NCI-H82 treated with DMSO at 0.1 percent for 48 hours (cell line): ENCODE measurements around the gene GREB1.

ENCODE experiments used
- DNase-seq: peaks from one replicate; lab custom pipeline; 2025; ENCODE audit not compliant: unreplicated experiment; lab: John Stamatoyannopoulos, UW

The GREB1 gene

DNA sequence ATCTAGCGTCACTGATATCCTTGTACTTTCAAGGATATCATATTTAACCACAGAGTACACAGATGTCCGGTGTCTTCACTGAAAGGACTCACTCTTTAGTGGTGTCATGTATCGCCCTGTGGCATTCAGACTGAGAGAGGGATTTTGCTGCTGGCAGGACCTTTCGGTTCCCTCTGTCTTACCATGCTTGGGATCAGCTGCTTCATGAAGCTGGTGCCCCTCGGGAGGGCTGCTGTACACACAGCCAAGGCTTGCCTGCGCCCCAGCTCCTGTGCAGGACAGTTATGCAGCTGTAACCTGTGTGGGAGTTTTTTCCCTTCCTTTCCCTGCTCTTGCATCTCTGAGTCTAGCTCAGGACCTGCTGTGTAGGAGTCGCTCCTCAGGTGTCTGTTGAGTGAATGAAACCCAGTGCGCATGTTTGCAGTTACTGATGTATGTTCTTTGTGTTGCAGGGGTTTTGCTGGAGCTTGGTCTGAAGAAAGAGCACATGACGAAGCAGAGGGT, 64.4 kb downstream of the GREB1 start:
- no peak for DNase-seq

DNA sequence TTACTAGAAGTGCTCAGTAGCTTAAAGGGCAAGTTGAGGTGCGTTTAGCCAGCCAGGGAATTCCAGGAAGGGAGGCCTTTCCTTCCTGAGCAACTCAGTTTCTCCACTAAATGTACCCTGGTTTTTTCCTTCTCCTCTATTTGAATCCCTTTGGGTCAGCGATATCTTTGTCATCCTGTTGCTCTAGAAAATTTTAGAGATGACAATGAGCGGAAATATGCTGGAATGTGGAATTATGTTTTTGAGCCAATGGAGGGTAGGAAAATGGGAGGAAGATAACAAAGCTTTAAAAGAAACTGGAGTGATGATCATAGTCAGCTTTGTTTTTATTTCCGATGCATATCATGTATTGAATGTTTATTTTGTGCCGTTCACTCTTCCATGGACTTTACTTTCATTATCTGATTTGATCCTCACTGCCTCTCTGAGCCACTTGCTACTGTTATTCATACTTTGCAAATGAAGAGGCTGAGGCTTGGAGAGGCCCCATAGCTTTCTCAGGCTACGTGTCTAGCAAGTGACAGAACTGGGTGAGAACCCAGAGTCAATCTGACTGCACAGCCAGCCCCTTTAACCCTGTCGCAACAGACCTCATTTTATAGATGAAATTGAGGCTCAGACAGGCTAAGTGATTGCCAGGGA, 68.8 kb downstream of the GREB1 start:
- DNase-seq, result no peak

DNA sequence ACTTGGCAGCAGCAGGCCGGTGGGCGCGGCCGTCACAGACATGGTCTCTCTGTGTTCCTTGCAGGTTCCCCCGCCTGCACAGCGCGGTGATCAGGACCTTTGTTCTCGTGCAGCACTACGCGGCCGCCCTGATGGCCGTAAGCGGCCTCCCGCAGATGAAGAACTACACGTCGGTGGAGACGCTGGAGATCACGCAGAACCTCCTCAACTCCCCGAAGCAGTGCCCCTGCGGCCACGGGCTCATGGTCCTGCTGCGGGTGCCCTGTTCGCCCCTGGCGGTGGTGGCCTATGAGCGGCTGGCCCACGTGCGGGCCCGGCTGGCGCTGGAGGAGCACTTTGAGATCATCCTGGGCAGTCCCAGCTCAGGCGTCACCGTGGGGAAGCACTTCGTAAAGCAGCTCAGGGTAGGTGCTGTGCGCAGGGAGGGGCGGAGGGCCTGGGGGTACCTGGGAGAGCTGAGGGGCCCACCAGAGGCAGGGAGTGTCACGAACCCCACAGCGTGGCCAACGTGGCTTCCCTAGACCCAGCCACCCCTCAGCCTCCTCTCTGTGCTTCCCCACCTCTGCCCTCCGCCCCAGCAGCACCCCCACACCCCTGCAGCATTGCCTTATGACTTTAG, 76.9 kb downstream of the GREB1 start:
- no peak for DNase-seq

DNA sequence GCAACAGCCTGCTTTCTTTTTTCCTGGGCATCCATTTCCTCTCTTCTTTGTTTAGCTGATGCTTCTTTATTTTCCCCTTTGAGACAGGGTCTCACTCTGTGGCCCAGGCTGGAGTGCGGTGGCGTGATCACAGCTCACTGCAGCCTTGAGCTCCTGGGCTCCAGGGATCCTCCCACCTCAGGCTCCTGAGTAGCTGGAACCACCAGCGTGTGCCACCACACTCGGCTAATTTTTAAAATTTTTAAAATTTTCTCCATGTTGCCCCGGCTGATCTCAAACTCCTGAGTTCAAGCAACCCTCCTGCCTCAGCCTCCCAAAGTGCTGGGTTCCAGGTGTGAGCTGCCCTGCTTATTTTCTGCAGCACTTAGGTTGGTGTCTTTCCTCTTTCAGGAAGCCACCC, 77.4 kb downstream of the GREB1 start:
- no peak for DNase-seq

DNA sequence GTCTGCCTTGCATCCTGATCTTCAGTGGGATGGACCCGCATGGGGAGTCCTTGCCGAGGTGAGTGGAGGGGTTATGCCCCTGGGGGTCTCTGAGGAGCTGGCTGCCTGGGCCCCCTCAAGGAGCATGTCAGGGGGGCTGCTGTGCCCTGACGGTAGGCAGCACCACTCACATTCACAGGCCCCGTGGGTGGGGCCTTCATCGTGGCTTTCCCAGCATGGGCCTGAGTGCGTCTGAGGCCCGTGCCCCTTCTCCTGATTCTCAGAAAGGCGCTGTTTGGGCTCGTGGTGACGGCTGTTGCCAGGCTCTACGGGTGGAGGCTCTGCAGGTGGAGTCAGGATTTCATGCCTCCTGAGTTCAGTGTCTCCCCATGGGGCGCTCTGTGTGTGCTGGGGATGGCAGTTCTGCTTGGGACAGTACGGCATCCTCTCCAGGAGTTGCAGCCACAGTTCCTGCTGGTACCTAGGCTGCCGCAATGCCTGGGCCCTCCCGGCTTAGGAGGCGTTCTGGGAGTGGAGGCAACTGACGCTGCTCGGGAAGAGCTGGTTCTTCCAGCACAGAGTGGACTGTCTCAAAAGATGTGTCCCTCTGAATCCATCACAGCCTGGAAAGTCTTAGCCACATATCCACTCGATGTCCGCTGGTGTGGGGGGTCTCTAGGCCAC, 78.8 kb downstream of the GREB1 start:
- no peak for DNase-seq

DNA sequence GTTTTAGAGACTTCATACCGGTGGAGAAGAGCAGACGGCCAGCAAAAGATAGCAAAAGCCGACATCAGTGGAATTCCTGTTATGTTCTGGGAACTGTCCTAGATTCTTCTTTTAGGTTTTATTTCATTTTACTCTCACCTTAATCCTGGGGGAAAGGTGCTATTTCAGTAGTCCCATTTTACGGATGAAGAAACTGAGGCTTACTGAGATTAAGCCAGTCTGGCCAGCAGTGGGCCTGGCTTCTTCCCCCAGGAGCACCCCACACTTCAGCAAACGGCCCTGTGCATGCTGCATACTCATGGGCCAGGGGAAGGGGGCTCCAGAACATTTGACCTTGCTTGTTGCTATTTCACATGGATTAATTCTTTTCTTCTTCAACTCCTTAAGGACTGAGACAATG, 79.5 kb downstream of the GREB1 start:
- no peak for DNase-seq

DNA sequence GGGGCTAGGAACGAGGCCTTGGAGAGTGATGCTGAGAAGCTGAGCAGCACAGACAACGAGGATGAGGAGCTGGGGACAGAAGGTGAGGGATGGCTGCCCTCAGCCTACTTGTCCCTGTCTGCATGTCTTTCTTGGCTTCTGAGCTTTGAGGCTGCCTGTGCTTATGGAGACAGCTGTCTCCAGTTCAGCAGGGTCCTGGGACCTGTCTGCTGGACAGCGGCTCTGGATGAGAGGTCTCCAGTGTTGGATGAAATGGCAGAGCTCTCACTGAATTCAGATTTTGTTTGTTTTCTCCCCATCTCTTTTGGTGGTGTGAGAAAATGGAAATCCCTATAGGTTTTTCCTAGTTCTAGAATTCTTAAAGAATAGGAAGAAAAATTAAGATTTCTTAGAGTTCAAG, 81.4 kb downstream of the GREB1 start:
- DNase-seq, result no peak

DNA sequence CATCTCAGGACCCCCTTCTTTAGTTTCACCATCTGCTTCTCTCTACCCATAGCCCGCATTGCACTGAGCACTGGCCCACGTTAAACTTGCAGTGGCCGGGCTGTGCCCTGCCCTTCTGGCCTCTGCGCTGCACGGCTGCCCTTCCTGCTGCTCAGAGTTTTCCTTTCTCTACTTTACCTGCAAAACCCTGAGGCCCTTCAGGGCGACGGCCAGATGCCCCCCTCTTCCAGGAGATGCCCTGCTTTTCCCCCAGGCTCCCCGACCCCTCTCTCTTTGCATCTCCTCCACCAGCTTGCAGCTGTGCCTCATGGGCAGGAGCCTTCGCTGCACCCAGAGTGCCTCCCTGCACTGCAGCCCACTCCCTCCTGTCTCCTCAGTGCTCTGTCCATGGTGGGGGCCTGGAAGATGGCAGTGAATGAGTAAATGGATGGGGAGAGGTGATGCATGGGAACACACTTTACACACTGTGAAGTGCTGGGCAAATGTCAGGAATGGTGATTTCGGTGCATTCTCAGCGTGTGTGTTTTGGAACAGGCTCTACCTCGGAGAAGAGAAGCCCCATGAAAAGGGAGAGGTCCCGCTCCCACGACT, 82.3 kb downstream of the GREB1 start:
- no peak for DNase-seq

DNA sequence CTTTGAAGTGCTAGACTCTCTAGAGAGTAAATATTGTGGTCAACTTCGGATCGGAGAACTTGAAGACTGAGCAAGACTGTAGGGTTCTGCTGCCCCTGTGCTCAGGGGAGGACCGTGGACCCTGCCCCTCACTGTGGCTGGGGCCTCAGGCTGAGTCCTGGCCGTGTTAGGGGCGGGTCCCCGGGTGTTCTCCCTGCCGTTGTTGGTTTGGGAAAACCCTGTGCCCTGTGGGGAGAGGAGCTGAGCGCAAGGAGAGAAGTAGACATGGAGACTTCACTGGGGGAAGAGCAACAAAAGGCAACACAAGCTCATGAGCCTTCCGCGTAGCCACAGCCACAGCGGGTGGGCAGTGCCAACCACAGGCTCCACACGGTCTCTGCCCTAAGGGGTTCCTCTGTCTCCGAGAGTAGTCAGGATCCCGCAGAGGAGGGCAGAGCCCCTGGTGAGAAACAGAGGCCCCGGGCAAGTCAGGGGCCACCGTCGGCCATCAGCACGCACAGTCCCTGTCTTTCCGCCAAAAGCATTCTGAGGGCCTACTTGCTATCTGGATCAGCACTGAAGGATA, 83.1 kb downstream of the GREB1 start:
- no peak for DNase-seq

DNA sequence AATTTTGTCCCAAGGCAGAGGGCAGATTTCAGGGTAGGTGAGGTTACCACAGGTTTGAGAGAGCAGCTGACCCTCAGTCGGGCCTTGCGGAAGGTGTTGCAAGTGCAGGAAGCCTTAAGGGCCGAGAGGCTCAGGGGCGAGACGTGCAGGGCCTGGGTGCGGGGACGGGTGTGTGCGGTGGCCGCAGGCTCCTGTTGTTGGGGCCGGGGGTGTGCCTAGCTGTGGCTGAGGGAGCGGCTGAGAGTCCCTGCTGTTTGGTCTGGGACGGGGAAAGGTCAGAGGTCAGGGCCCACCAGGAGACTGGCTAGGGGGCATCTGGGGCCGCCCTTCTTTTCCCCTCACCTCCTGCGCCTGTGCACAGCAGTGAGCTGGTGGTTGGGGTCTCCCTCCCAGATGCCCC, 83.7 kb downstream of the GREB1 start:
- no peak for DNase-seq

DNA sequence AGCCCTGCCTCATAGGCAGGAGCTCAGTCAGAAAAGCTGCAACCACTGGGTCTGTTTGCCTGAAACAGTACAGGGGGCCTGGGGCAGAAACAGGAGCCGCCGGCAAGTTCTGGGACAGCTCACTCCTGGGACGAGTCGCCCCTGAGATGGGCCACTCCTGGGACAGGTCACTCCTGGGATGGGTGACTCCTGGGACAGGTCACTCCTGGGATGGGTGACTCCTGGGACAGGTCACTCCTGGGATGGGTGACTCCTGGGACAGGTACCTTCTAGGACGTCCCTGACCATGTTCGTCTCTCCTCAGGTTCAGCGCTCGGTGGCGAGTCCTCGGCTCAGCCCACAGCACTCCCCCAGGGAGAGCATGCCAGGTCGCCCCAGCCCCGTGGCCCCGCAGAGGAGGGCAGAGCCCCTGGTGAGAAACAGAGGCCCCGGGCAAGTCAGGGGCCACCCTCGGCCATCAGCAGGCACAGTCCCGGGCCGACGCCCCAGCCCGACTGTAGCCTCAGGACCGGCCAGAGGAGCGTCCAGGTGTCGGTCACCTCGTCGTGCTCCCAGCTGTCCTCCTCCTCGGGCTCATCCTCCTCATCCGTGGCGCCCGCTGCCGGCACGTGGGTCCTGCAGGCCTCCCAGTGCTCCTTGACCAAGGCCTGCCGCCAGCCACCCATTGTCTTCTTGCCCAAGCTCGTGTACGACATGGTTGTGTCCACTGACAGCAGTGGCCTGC, 84.3 kb downstream of the GREB1 start:
- DNase-seq, result no peak

DNA sequence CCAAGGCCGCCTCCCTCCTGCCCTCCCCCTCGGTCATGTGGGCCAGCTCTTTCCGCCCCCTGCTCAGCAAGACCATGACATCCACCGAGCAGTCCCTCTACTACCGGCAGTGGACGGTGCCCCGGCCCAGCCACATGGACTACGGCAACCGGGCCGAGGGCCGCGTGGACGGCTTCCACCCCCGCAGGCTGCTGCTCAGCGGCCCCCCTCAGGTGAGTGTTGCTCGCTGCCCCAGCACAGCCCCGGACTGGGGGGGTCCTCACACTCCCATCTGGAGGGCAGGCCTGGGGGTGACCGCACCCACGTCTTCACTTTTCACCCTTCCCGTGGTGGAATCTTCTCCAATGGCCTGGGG, 84.8 kb downstream of the GREB1 start:
- no peak for DNase-seq

DNA sequence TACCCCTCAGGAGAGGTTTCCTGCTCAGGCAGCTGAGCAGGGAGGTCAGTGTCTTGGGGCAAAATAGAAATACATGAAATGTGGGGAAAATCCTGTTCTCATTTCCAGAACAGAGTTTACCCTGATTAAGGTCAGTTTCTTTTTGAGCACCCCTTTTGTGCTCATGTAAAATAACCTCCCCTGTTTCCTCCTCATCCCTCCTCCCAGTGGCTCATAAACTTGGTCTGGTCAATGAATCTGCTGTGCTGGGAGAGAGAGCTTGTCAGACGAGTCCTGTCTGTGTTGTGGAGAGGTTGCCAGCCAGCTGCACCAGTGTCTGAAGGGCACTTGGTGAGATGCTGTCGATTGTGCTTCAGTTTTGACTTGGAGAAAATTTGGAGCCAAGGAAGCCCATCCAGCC, 87.6 kb downstream of the GREB1 start:
- DNase-seq, result no peak

DNA sequence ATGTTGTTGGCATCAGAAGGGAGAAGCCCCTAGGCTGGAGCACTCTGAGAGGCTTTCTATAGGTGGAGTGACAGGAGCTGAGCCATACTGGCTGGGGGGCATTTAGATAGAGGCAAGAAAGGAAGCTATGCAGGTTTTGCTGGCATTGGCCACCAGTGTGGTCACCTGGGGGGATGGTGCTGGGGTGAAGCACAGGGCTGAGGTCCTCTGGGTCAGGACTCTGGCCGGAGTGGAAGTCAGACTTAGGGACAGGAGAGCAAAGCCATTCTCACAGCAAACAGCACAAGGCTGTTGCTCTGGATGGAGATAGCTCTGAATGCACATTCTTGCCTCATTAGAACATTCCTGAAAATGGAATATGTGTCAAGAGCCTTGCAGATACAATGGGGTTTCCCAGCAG, 88.8 kb downstream of the GREB1 start:
- DNase-seq, result no peak

DNA sequence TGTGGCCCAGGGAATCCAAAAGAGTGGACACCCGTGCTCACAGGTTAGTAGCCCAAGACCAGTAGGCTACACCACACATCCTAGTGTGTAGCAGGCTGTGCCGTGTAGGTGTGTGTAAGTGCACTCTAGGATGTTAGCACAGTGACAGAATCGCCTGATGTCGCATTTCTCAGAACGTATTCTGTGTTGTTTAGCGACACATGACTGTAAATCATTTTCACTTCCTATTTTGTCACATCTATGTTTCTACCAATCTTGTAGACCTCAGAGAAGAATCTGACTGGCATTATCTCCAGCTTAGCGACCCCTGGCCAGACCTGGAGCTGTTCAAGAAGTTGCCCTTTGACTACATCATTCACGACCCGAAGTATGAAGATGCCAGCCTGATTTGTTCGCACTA, 91.0 kb downstream of the GREB1 start:
- no peak for DNase-seq

DNA sequence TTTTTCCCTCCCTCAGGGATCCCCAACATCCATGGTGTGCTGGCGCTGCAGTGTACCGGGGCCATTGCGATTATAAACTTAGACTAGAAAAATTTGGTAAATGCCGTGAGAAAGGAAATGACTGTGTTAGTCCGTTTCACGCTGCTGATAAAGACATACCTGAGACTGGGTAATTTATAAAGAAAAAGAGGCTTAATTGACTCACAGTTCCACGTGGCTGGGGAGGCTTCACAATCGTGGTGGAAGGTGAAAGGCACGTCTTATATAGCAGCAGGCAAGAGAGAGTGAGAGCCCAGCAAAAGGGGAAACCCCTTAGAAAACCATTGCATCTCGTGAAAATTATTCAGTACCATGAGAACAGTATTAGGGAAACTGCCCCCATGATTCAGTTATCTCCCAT, 91.8 kb downstream of the GREB1 start:
- DNase-seq, result no peak

DNA sequence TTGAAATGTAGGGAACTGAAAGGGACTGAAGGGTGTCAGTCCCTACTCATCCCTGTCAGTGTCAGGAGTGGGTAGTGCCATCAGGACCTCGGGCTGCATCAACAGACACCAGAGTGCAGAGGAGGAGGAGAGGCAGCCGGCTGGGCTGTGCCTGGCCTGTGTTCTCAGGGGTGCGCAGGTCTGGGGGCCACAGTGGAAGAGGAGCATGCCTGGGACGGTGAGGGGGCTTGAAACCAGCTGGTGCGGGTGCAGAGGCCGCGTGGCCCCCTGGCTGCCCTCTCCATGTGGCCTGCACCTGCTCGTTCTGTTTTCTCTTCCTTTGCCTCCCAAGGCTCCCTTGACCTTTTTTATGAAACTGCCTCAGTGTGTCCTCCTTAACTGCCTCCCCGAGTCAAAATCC, 94.8 kb downstream of the GREB1 start:
- DNase-seq, result no peak

DNA sequence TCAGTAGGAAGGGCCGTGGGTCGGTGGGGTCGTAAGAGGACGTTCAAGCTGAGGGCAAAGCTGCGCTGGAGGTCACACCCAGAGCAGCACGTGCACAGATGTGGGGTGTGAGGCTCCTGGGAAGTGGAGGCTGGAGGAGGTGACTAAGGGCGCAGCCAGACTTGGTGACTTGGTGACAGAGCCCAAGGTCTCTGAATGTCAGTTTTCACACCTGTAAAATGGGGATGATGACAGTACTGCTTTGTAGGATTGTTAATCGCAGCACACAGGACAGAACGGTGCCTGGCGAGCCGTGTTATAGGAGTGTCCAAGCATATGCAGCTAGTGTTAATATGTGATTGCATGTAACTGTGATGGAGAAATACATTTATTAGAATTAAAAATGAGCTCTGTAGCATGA, 95.4 kb downstream of the GREB1 start:
- no peak for DNase-seq

DNA sequence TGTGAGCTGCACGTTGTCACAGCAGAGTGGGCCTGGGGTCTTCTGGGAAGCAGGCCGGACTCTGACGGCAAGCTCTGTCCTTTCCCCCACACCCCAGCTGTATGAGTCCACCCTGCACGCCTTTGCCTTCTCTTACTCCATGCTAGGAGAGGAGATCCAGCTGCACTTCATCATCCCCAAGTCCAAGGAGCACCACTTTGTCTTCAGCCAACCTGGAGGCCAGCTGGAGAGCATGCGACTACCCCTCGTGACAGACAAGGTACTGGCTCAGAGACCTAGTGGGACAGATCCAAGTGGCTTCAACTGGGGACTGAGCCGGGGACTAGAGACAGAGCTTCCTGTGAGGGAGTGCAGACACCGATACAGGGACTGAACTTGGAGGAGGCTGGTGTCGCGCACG, 96.0 kb downstream of the GREB1 start:
- no peak for DNase-seq

DNA sequence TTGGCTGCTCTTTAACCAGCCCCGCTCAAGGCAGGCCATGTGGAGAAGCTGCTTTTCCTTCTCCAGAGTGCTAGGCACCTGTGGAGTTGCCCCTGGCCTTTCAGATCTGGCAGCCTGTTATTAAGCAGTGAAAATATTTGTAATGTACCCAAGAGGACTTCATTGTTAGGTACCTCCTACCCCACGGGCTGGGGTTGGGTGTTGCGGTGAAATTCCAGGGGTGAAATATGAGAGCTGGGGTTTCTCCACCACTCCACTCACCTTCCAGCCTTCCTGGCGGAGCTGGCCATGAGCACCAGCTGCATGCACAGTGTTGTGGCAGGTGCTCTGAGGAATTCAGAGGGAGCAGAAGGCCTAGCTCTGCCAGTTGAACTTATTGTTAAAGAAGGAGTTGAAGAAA, 97.0 kb downstream of the GREB1 start:
- DNase-seq, result no peak

DNA sequence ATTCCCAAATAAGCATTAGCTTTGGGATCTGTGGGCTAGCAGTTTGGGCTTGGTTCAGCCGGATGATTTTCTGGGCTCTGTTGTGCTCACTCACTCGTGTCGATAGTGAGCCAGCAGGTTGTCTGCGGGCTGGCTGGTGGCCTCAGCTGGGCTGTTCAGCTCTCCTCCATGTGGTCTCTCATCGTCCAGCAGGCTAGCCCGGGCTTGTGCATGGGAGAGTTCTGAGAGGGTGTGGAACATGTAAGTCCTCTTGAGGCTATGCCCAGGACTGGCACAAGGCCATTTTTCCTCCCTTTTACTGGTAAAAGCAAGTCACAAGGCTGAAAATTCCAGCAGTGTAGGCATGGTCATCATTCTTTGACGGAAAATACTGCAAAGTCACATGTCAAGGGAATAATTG, 97.6 kb downstream of the GREB1 start:
- no peak for DNase-seq
